Nephron (organoid): Measurements from ENCODE around the gene RNF151.
"Not testable (repeated sequence)": the region's sequence is repeated elsewhere in the genome, so short reads cannot be mapped to it uniquely, and the experiment has no call there.

Source experiments
- H3K27ac Mint-ChIP-seq, 3 experiments: 2 replicates each; pipeline ENCODE4 v1.8.0; 2020; ENCODE audit warnings: mixed read lengths in 3 of 3, mild to moderate bottlenecking in 2 of 3, moderate library complexity in 1 of 3
- H3K27me3 Mint-ChIP-seq: 2 replicates; pipeline ENCODE4 v1.8.0; 2021; ENCODE audit warnings: low read depth, mild to moderate bottlenecking, moderate library complexity, mixed read lengths
- H3K36me3 Mint-ChIP-seq: 2 replicates; pipeline ENCODE4 v1.8.0; 2020; ENCODE audit warnings: low read depth, mixed read lengths
- H3K4me1 Mint-ChIP-seq: 2 replicates; pipeline ENCODE4 v1.8.0; 2020; ENCODE audit warnings: mixed read lengths
- H3K4me3 Mint-ChIP-seq, 3 experiments: 2 replicates each; pipeline ENCODE4 v1.8.0; 2020; ENCODE audit warnings: mild to moderate bottlenecking in 3 of 3, mixed read lengths in 3 of 3, moderate library complexity in 2 of 3
- H3K9me3 Mint-ChIP-seq: 2 replicates; pipeline ENCODE4 v1.8.0; 2020; ENCODE audit warnings: mixed read lengths
- TF ChIP-seq, protein P1 (sequence below), 3 experiments: fragments of 200-600 bp; sonication (generic); IDR thresholded peaks; one replicate each; pipeline ENCODE4 v1.5.0; 2021; ENCODE audit warnings: antibody characterized with exemption in 3 of 3; ENCODE audit not compliant: unreplicated experiment in 3 of 3

The RNF151 gene

DNA sequence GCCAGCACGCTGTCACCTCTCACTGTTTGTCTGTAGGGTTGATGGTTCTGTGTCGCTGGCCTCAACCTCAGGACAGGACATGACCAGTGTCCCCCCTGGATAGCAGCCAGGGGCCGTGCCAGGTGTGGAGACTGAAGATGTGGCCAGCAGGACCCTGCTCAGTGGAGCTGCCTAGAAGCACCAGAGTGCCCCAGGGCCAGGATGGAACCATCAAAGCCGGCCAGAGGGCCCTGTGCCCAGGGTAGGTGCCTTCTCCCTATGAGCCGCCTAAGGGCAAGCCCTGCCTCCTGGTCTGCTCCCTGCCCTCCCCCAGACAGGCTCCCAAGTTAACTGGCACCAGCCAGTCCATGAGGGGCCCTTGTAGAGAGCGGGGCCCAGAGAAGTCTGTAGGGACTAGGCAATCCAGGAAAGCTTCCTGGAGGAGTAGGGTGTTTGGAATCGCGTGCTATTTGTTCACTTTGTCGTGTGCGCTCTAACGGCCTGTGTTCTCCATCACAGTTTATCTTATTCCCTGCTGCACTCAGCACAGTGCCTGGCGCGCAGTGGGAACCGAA lies 7.9 kb upstream of the RNF151 start:
- peaks cover 6% of the 10 kb centered on the region for H3K27me3 Mint-ChIP-seq
- peak overlapping the region; percentile 94 to 96 (median 96) for H3K4me3 Mint-ChIP-seq
- no peaks in the 10 kb centered on the region for H3K9me3 Mint-ChIP-seq
- H3K27ac Mint-ChIP-seq: peak overlapping the region in 2 of 3 experiments; percentile 54 to 55
- peaks cover 26% of the 10 kb centered on the region for H3K36me3 Mint-ChIP-seq
- H3K4me1 Mint-ChIP-seq: peaks cover 23% of the 10 kb centered on the region
- TF ChIP-seq, protein P1, sequence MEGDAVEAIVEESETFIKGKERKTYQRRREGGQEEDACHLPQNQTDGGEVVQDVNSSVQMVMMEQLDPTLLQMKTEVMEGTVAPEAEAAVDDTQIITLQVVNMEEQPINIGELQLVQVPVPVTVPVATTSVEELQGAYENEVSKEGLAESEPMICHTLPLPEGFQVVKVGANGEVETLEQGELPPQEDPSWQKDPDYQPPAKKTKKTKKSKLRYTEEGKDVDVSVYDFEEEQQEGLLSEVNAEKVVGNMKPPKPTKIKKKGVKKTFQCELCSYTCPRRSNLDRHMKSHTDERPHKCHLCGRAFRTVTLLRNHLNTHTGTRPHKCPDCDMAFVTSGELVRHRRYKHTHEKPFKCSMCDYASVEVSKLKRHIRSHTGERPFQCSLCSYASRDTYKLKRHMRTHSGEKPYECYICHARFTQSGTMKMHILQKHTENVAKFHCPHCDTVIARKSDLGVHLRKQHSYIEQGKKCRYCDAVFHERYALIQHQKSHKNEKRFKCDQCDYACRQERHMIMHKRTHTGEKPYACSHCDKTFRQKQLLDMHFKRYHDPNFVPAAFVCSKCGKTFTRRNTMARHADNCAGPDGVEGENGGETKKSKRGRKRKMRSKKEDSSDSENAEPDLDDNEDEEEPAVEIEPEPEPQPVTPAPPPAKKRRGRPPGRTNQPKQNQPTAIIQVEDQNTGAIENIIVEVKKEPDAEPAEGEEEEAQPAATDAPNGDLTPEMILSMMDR (IDR thresholded peaks at IDR 0.05; ENCODE audit: unreplicated experiment in 3 of 3): no peak

DNA sequence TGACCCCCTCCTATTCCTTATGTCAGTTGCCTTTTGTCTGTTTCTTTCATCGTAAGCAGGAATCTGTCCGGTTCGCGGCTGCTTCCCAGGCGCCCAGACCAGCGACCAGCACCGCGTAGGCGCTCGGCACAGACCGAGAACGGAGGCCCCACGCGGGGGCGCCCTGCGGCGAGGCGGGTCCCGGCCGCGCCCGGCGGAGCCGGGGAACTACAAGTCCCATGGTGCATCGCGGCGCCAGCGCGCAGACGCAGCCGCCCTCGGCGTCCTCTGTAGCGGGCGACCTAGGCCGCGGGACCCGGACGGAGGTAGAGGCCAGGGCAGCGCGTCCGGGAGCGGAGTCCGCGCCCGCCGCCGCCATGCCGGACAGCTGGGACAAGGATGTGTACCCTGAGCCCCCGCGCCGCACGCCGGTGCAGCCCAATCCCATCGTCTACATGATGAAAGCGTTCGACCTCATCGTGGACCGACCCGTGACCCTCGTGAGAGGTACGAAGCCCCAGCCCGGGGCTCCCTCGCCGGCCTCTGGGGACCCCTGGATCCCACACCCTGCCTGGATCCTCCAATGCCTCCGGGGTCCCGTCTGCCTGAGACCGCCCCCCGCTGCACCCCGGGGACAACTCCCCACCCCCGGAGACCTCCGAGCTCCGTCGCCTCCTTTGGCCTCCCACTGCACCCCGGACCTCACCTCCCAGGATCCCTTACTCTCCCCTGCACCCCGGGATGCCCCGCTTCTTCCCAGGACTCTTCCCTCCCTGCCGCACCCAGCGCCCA lies 7.2 kb upstream of the RNF151 start, which contains the start of gene NDUFB10:
NDUFB10 (plus strand) TSS at position 270 of the 771 bp plus-strand sequence; CDS start at position 357, 87 bp downstream.
- peak within 1 kb of the TSS; percentile 94 to 96 (median 96) for H3K4me3 Mint-ChIP-seq
- no peaks in the 10 kb centered on the region for H3K9me3 Mint-ChIP-seq
- peaks cover 30% of the 10 kb centered on the region for H3K36me3 Mint-ChIP-seq
- peak within 1 kb of the TSS; percentile 59 to 88 (median 73) for H3K27ac Mint-ChIP-seq
- H3K4me1 Mint-ChIP-seq: peaks cover 27% of the 10 kb centered on the region
- TF ChIP-seq, protein P1 (IDR thresholded peaks at IDR 0.05; ENCODE audit: unreplicated experiment in 3 of 3): peak; percentile 42 to 69 (median 45)
- H3K27me3 Mint-ChIP-seq: peaks cover 6% of the 10 kb centered on the region

DNA sequence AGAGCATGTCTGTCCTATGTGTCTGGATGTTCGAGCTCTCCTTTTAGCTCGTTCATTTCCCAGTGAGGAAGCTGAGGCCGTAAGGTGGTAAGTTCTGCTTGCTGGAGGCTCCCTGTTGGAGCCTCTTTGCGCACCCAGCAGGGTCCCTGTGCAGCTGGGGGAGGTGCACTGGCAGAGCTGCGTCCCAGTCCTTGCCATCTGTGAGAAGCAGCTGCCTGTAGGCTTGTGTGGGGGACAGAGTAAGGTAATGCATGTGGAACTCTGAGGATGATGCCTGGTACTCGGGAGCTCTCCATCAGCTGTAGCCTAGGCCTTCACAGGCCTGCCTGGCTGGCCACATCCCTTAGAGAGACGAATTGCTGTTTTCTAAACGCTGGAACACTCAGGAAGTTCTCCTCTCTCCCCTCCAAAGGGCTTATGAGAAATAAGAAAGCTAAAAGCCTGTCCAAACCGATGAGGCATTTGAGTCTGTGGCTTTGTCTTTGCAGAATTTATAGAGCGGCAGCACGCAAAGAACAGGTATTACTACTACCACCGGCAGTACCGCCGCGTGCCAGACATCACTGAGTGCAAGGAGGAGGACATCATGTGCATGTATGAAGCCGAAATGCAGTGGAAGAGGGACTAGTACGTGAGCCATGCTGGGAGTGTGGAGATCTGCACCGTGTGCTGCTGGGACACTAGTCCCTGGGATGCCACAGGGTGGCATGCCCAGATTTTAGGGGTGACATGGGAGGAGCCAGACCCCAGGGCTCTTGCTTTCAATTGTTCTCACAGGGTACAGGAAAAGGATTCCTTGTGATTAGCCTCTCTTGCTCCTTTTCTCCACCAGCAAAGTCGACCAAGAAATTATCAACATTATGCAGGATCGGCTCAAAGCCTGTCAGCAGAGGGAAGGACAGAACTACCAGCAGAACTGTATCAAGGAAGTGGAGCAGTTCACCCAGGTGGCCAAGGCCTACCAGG lies 5.7 kb upstream of the RNF151 start:
- peaks cover 30% of the 10 kb centered on the region for H3K36me3 Mint-ChIP-seq
- H3K9me3 Mint-ChIP-seq: no peaks in the 10 kb centered on the region
- H3K27me3 Mint-ChIP-seq: peaks cover 6% of the 10 kb centered on the region
- TF ChIP-seq, protein P1 (IDR thresholded peaks at IDR 0.05; ENCODE audit: unreplicated experiment in 3 of 3): no peak
- H3K4me1 Mint-ChIP-seq: peaks cover 27% of the 10 kb centered on the region
- peak overlapping the region; percentile 59 to 88 (median 73) for H3K27ac Mint-ChIP-seq
- H3K4me3 Mint-ChIP-seq: peak overlapping the region; percentile 94 to 96 (median 96)

DNA sequence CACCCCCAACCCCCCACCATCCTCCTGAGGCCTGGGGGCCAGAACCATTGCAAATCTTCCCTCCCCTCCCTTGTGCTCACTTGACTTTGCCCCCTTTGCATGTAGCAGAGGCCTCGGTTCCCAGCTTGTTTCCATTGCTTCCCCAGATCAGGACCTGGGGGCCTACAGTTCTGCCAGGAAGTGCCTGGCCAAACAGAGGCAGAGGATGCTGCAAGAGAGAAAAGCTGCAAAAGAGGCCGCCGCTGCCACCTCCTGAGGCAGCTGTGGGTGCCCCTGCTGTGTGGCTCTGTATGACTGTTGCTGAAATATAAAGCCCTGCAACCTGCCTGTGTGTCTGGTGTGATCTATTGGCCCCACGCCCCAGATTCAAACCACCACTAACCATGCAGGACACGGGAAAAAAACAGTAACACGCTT lies 5.0 kb upstream of the RNF151 start:
- peaks cover 27% of the 10 kb centered on the region for H3K4me1 Mint-ChIP-seq
- TF ChIP-seq, protein P1 (IDR thresholded peaks at IDR 0.05; ENCODE audit: unreplicated experiment in 3 of 3): no peak
- H3K36me3 Mint-ChIP-seq: peaks cover 30% of the 10 kb centered on the region

DNA sequence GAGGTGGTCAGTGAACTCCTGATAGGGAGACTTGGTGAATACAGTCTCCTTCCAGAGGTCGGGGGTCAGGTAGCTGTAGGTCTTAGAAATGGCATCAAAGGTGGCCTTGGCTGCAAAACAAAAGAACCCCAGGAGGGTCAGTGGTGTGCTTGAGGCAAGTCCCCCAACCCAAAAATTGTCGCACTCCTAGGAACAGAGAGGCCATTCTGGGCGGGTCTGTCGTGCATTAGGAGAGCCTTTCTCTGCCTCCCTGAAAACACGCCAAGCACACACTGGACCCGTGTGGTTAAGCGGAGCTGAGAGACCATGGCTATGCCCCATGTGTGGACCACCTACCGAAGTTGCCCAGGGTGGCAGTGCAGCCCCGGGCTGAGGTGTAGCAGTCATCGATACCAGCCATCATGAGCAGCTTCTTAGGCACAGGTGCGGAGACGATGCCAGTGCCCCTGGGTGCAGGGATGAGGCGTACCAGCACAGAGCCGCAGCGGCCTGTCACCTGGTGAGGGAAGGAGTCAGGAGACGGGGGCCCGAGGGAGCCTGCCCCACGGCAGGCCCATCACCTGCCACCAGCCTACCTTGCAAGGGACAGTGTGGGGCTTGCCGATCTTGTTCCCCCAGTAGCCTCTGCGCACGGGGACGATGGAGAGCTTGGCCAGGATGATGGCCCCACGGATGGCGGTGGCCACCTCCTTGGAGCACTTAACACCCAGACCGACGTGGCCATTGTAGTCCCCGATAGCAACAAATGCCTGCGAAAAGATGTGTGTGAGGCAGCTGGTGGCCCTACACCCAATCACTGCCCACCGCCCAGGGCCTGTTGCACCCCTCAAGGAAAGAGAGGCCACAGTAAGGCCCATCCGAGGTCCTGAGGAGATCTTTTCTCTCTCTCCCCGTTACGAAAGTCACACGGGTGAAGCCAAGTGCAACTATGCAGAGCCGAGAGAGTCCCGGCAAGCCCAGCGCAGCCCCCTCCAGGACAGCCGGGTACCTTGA lies 4.2 kb upstream of the RNF151 start:
- Mint-ChIP-seq H3K27ac (peak overlapping the region in 1 of 3 experiments; percentile 75), H3K36me3 (peaks cover 30% of the 10 kb centered on the region), H3K4me1 (peaks cover 27% of the 10 kb centered on the region), H3K4me3 (peak overlapping the region; percentile 96 to 99 (median 96))
- H3K27me3 Mint-ChIP-seq, H3K9me3 Mint-ChIP-seq: not testable (repeated sequence)

More for the DNA sequence above, 5.0 kb upstream of the RNF151 start:
- Mint-ChIP-seq H3K27ac (no peak overlapping the region), H3K27me3 (peaks cover 6% of the 10 kb centered on the region), H3K9me3 (no peaks in the 10 kb centered on the region), H3K4me3 (peak overlapping the region; percentile 94 to 96 (median 96))
